HFF-Myc (cell line): ENCODE measurements around the gene YIPF4.
"Not testable (repeated sequence)": the region's sequence is repeated elsewhere in the genome, so short reads cannot be mapped to it uniquely, and the experiment has no call there.

Source experiments
- DNase-seq: peaks from one replicate; pipeline ENCODE4 v3.0.0-alpha.2; 2011; ENCODE audit warnings: low read depth; ENCODE audit errors: extremely low read depth
- H3K4me3 ChIP-seq: replicated peaks from 2 replicates; pipeline ENCODE4 v1.5.1; 2011; ENCODE audit warnings: low read depth, mild to moderate bottlenecking, control low read depth, low read length
- CTCF ChIP-seq: IDR thresholded peaks from 2 replicates; pipeline ENCODE4 v1.5.1; 2012; ENCODE audit warnings: mild to moderate bottlenecking, low read depth, low read length, control low read depth; ENCODE audit errors: missing control alignments

The YIPF4 gene

GRCh38 chr2:32260376-32260775 lies 17.3 kb upstream of the YIPF4 start:
- no peak for TF ChIP-seq CTCF
- no peak for DNase-seq
- no peak overlapping the region for H3K4me3 ChIP-seq

- no peak for DNase-seq
- TF ChIP-seq CTCF = no peak
- no peak overlapping the region for H3K4me3 ChIP-seq
These were observed 15.6 kb upstream of the YIPF4 start for GRCh38 chr2:32262105-32262504.

- DNase-seq = no peak
- no peak for TF ChIP-seq CTCF
- H3K4me3 ChIP-seq = no peak within 1 kb of the TSS
These were observed 13.1 kb upstream of the YIPF4 start, which contains the start of gene NLRC4 for GRCh38 chr2:32264422-32265105. TSS of gene NLRC4 (minus strand) at chr2:32264886. CDS start at chr2:32256775, 8,111 bp downstream.

GRCh38 chr2:32271063-32271462 lies 6.6 kb upstream of the YIPF4 start:
- TF ChIP-seq CTCF = no peak
- no peak for DNase-seq
- H3K4me3 ChIP-seq = no peak overlapping the region

GRCh38 chr2:32272279-32272678 lies 5.4 kb upstream of the YIPF4 start:
- TF ChIP-seq CTCF = no peak
- no peak overlapping the region for H3K4me3 ChIP-seq
- DNase-seq = no peak

- no peak for DNase-seq
- no peak overlapping the region for H3K4me3 ChIP-seq
- no peak for TF ChIP-seq CTCF
These were observed 3.4 kb upstream of the YIPF4 start for GRCh38 chr2:32274289-32274688.

GRCh38 chr2:32275790-32276189 lies 1.9 kb upstream of the YIPF4 start:
- H3K4me3 ChIP-seq, DNase-seq: not testable (repeated sequence)
